ENCODE data around the gene CHST1.

- TF ChIP-seq GATA3 (IDR thresholded peaks at IDR 0.05; ENCODE audit: low read depth, low read length) (no peak), GATA2 (IDR thresholded peaks at IDR 0.05; ENCODE audit: low read depth, low read length) (no peak)
Observed at GRCh38 chr11:45615182-45615792, 50.1 kb downstream of the CHST1 start.
